Right lobe of liver (tissue), 4 donors: ENCODE results near the gene MEAK7.

Experiments
- POLR2A ChIP-seq: fragments of 450-650 bp; IDR thresholded peaks from one replicate; pipeline ENCODE4 v1.6.1; 2017; ENCODE audit warnings: antibody characterized with exemption, mild to moderate bottlenecking
- TF ChIP-seq, protein P1 (sequence below), 4 donors: fragments of 200-600 bp in 3 of 4; fragments of 450-650 bp in 1 of 4; IDR thresholded peaks; one replicate each; pipeline versions ENCODE4 v1.5.1 to v1.8.0; 2016 to 2022; ENCODE audit warnings: antibody characterized with exemption in 4 of 4, mild to moderate bottlenecking in 2 of 4
- donor health status: DM: no; HTN: no; CAD: no.
- donor health status: DM: no; HTN: no; CAD: no.
- donor health status: DM: no; HTN: yes; CAD: no.

GRCh38 chr16:84479716-84480450 lies 24.6 kb downstream of the MEAK7 start:
- TF ChIP-seq, protein P1, sequence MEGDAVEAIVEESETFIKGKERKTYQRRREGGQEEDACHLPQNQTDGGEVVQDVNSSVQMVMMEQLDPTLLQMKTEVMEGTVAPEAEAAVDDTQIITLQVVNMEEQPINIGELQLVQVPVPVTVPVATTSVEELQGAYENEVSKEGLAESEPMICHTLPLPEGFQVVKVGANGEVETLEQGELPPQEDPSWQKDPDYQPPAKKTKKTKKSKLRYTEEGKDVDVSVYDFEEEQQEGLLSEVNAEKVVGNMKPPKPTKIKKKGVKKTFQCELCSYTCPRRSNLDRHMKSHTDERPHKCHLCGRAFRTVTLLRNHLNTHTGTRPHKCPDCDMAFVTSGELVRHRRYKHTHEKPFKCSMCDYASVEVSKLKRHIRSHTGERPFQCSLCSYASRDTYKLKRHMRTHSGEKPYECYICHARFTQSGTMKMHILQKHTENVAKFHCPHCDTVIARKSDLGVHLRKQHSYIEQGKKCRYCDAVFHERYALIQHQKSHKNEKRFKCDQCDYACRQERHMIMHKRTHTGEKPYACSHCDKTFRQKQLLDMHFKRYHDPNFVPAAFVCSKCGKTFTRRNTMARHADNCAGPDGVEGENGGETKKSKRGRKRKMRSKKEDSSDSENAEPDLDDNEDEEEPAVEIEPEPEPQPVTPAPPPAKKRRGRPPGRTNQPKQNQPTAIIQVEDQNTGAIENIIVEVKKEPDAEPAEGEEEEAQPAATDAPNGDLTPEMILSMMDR (IDR thresholded peaks at IDR 0.05): no peak
- no peak for TF ChIP-seq POLR2A
